COR-L47 (cell line): Measurements from ENCODE around the gene DNAH12.
"Not testable (repeated sequence)": the region's sequence is repeated elsewhere in the genome, so short reads cannot be mapped to it uniquely, and the experiment has no call there.

ENCODE experiments used
- DNase-seq: peaks from one replicate; lab custom pipeline; 2025; lab: John Stamatoyannopoulos, UW

DNAH12 gene

DNA sequence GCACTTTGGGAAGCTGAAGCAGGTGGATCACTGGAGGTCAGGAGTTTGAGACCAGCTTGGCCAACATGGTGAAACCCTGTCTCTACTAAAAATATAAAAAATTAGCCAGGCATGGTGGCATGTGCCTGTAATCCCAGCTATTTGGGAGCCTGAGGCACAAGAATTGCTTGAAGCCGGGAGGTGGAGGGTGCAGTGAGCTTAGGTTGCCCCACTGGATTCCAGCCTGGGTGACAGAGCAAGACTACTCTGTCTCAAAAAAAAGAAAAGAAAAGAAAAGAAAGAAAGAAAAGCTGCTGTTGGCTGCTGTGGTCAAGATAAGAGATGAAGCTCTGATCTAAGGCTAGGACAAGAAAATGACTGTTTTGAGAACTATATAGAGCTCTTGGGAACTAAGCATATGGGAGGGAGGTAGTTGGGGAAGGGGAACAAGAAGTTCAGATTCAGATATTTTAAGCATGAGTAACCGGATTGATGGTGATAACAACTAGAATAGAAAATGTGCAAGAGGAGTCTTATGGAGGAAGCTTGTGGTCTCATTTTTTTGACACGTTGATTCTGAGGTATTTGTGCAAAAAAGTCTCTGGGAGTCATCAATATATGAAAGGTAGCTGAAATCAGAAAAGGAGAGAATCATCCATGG is 25.7 kb downstream of the DNAH12 start:
- DNase-seq: no peak

DNA sequence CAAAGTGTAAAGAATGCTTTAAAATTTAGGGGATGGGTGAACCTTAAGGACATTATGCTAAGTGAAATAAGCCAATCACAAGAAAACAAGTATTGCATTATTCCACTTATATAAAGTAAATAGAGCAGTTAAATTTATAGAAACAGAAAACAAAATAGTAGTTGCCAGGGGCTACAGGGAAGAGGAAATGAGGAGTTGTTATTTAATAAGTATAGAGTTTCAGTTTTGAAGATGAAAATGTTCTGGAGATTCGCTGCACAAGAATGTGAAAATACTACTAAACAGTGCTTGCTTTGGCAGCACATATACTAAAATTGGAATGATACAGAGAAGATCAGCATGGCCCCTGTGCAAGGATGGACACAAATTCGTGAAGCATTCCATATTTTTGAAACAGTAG is 32.0 kb downstream of the DNAH12 start:
- DNase-seq: no peak

DNA sequence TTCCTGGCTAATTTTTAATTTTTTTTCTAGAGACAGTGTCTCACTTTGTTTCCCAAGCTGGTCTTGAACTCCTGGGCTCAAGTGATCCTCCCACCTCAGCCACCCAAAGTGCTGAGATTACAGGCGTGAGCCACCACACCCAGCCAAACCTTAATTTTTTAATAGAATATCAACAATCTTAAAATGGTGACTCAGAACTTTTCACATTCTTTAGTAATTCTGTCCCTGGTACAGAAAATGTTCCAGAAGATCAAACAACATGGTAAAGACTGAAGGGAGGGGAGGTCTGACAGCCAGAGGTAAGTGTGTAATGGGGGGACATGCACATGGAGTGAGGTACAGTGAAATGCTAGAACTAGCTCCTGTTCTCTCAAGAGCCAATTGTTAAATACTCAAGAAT is 38.2 kb downstream of the DNAH12 start:
- DNase-seq: no peak

DNA sequence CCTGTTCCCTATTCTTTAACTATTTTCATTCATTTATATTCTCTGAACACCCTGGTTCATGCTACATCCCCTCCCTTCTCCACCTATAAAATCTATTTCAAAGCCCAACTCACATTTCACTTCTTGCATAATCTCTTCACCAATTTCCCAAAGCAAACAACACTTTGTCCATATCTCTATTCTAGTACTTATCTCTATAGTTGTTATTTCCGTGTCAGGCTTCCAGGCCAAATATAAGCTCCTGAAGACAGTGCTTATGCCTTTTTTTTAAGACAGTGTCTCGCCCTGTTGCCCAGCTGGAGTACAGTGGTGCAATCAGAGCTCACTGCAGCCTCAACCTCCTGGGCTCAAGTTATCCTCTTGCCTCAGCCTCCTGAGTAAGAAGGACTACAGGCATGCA is 43.6 kb downstream of the DNAH12 start:
- DNase-seq: no peak

DNA sequence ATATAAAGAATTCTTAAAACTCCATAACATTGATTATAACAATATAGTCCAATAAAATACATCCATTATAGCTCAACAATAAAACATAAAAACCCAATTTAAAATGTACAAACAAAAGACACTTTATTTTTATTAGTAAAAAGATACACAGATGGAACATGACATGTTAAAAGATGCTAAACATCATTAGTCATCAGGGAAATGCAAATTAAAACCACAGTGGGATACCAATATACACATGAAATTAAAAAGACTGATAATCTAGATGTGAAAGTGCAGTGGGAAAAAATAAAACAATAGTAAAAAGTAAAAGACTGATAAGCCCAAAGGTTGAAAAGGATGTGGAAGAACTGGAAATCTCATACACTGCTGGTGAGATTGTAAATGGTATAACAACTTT is 46.2 kb downstream of the DNAH12 start:
- no peak for DNase-seq

DNA sequence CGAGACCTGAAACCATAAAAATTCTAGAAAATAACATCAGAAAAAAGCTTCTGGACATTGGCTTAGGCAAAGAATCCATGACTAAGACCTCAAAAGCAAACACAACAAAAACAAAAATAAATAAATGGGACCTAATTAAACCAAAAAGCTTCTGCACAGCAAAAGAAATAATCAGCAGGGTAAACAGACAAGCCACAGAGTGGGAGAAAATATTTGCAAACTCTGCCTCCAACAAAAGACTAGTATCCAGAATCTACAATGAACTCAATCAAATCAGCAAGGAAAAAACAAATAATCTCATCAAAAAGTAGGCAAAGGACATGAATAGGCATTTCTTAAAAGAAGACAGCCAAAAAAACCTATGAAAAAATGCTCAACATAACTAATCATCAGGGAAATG is 59.6 kb downstream of the DNAH12 start:
- DNase-seq: no peak

DNA sequence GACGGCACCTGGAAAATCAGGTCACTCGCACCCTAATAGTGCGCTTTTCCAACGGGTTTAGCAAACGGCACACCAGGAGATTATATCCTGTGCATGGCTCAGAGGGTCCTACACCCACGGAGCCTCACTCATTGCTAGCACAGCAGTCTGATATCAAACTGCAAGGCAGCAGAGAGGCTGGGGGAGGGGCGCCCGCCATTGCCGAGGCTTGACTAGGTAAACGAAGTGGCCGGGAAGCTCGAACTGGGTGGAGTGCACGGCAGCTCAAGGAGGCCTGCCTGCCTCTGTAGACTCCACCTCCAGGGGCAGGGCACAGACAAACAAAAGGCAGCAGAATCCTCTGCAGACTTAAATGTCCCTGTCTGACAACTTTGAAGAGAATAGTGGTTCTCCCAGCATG is 67.0 kb downstream of the DNAH12 start:
- DNase-seq: not testable (repeated sequence)

DNA sequence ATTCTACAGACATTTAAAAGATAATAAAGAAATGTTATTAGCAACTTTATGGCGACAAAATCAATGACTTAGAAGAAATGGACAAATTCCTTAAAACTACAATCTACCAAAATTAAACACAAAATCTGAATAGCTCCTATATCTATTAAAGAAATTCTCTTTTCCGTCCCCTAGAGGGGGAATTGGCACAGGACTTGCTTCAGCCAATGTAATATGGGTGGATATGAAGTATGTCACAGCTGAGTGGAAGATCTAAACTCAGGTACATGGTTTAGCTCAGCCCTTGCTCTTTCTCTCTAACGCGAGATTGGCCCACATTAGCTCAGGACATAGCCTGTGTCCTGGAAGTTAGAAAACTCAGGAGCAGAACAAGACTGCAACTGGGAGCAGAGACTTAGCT is 79.3 kb downstream of the DNAH12 start:
- no peak for DNase-seq

DNA sequence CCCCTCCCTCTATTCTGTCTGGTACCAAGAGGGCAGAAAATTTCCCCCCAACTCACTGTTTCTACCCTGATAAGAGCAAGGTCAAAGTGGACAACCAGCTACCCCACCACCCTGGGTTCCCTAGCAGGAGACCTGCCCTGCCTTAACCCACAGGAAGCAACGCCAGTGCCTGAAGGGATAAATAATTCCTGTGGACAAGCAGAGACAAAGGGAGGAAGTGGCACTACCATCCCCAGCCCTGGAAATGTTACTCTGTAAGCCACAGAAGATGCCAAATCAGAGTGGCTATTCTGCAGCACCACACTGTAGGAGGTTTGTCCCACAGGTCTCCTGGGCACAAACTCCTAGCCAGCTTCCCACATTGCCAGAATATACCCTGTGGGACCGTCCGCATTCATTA is 80.1 kb downstream of the DNAH12 start:
- no peak for DNase-seq

DNA sequence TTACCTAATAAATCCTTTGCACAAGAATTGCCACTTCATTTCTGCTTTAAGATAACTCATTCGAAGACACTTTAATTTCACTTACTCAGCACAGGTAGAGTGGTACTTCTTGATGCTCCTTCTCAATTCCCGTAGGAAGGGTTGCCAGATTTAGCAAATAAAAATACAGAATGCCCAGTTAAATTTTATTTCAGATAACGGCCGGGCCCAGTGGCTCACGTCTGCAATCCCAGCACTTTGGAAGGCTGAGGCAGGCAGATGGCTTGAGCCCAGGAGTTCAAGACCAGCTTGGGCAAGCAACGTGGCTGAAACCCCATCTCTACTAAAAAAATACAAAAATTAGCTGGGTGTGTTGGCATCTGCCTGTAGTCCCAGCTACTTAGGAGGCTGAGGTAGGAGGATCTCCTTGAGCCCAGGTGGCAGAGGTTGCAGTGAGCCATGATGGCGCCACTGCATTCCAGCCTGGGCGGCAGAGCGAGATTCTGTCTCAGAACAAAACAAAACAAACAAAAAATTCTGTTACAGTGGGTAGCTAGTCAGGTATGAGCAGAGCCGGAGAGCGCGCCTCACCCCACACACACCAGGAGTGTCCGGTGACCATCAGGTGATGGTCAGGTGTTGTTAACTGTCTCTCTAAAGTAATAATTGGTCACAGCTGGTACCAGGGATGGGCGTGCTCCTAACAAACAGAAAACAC is 92.8 kb downstream of the DNAH12 start:
- DNase-seq: no peak

DNA sequence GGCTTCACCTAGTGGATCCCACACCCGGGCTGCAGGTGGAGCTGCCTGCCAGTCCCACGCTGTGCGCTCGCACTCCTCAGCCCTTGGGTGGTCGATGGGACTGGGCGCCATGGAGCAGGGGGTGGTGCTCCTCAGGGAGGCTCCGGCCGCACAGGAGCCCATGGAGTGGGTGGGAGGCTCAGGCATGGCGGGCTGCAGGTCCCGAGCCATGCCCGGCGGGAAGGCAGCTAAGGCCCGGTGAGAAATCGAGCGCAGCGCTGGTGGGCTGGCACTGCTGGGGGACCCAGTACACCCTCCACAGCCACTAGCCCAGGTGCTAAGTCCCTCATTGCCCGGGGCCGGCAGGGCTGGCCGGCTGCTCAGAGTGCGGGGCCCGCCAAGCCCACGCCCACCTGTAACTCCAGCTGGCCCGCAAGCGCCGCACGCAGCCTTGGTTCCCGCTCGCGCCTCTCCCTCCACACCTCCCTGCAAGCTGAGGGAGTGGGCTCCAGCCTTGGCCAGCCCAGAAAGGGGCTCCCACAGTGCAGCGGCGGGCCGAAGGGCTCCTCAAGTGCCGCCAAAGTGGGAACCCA is 94.8 kb downstream of the DNAH12 start:
- not testable (repeated sequence) for DNase-seq

DNA sequence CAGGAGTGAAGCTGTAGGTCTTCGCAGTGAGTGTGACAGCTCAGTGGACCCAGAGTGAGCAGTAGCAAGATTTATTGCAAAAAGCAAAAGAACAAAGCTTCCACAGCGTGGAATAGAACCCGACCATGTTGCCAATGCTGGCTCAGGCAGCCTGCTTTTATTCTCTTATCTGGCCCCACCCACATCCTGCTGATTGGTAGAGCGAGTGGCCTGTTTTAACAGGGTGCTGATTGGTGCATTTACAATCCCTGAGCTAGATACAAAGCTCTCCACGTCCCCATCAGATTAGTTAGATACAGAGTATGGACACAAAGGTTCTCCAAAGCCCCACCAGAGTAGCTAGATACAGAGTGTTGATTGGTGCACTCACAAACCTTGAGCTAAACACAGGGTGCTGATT is 95.7 kb downstream of the DNAH12 start:
- not testable (repeated sequence) for DNase-seq

DNA sequence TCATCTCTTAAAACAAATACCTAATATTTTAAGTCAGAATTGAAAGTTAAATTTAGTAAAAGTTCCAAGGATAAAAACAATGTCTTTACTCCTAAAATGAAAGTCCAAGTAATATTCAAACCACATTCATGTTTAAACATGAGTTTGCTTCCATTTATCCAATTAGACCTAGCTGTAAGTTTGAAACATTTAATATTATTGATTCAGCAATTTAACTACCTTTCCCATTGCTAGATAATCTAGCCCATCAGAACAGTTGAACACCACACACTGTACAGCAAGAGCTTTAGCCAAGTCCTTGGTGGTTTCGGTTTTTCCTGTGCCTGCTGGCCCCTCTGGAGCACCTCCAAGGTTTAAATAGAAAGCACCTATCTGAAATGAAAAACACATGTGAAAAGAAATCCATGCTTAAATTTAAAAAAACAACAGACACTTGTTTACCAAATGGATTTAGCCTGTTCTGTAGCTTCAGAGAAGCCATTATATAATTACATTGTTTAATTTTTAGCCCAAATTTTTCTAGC is 97.8 kb downstream of the DNAH12 start:
- no peak for DNase-seq

DNA sequence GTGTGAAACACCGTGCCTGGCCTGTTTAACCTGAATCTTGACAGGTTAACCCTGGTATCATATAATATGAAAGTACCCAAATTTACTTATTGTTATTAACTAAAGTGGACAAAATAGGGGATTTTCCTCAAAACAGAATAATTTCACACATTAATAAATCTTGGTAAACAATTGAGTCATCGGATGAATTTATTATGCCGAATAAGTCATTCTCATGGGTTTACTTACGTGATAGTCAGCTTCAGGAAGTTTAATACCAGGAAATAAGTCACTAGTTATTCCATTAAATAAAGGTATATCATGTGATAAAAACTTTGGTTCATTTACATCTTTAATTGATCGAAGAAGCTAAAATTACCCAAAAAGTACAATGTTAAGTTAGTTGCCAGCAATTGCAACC is 99.7 kb downstream of the DNAH12 start:
- no peak for DNase-seq

DNA sequence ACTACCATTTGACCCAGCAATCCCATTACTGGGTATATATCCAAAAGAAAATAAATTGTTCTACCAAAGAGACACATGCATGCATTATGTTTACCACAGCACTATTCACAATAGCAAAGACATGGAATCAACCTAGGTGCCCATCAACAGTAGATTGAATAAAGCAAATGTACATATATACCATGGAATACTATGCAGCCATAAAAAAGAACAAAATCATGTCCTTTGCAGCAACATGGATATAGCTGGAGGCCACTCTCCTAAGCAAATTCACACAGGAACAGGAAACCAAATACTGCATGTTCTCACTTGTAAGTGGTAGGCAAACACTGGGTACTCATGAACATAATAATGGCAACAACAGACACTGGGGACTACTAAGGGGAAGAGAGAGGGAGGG is 104.0 kb downstream of the DNAH12 start:
- DNase-seq: not testable (repeated sequence)

DNA sequence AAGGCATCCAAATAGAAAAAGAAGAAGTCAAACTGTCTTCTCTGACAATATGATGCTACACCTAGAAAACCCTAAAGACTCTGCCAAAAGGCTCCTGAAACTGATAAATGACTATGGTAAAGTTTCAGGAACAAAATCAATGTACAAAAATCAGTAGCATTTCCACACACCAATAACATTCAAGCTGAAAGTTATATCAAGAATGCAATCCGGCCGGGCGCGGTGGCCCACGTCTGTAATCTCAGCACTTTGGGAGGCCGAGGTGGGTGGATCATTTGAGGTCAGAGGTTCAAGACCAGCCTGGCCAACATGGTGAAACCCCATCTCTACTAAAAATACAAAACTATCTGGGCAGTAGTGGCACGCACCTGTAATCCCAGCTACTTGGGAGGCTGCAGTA is 105.7 kb downstream of the DNAH12 start:
- not testable (repeated sequence) for DNase-seq

DNA sequence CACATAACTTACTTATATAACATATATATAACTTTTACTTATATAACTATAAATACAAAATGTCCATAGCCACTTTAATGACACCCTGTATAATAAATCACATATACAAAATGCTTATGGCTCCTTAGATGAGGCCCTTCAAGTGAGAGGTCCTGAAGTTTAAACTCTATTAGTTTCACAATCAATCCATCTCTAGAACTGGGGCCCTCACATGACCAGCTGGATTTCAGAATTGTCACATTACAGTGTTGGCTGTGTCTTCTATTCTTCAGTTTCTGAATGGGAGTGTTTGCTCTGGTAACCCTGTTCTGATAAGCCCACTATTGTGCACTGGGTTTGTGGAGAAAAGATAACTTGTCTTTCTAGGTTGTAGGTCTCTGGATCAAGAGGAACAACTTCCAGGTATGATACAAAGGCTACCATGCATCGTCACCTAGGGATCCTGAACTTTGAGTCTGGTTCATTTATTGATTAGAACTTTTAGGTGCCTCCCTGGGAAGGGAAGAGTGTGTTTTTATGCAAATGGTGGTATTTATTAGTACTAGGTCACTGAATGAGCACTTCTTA is 107.9 kb downstream of the DNAH12 start:
- no peak for DNase-seq

DNA sequence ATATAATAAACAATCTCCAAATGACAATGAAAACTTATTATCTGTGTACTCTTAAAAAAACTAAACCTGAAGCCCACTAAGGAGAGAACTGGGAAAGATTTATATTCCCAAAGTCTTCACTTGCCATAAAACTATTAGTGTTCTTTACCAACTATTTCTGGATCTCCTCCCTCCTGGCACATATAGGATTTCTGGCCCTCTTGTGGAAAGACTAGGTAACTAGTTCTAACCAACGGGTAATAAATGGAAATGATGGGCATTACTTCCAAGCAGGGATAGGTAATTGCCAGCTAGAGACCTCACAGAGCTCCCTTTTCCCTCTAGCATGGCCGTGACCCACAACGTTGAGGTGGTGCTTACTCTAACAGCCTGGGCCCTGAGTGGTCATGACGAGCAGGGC is 110.1 kb downstream of the DNAH12 start:
- DNase-seq: peak; percentile 22

DNA sequence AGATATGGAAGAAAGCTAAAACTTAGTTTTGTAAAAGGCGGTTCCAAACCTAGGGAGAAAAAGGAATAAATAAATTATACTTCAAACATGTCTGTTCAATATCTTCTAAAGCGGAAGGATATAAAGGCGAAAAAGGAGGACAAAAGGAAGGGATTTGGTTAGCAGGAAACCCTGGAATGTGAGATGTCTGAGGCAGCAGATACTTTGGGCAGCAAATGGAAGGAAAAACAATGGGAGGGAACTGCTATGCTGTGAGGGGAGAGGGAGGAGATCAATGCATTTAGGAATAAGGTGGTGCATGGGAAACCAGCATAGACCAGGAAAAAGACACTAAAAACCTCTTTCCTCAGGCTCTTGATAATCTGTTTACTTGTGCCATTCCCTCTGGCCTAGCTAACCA is 120.8 kb downstream of the DNAH12 start:
- no peak for DNase-seq

DNA sequence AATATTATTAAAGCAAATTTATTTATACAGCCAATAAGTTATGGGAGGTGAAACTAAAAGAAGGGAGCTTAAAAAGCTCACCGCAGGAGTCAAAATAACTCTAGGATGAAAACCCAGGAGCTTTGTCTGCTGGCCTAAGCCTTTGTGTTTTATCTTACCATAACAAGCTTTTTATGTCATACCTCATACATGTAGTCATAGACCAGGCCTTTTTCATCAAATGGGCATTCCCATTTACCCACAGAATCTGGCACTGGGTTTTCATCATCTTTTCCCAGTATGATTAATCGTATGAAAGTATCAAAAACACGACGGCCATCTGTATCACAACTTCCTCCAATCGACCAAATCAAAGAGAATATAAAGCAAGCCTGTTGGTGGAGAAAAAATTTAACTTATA is 122.8 kb downstream of the DNAH12 start:
- no peak for DNase-seq

DNA sequence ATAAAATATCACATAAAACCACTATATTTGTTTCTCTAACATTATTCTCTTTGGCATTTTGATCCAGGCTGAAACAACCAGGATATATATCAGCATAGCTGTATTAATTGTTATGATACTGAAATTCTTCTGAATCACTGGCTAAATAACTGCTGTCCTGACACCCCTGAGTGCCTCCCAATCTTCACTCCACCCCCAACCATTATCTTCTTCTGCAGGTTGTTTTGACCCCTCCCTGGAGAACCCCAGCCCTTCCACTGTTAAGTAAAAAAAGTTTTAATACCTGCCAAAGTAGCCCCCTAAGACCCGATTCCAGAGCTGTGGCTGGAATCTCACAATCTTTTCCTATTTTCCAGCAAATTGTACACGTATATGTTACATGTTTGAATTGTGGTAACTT is 124.1 kb downstream of the DNAH12 start:
- no peak for DNase-seq

DNA sequence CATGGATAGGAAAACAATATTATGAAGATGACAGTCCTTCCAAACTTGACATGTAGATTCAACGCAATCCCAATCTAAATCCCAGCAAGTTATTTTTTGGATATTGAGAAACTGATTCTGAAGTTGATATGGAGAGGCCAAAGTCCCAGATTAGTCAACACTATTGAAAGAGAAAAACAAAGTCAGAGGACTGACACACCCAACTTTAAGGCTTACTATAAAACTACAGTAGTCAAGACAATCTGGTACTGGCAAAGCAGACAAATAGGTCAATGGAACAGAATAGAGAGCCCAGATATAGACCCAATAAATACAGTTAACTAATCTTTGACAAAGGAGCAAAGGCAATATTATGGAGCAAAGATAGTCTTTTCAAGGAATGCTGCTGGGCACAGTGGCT is 132.4 kb downstream of the DNAH12 start:
- no peak for DNase-seq

DNA sequence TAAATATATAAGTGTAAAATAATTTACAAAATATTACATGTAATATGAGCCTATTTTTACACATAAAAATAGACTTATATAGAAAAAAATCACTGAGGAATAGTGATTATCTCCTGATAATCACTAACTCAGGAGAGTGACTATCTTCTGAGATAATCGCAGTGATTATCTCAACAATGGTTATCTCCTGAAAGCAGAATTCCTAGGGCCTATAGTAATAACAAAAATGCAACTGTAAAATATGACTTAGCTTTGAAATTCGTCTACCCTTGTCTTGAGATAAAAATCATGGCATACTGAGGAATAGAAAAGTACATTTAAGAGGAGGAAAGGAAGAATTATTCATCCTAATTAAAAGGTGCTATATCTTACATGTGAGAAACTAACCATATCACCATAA is 134.7 kb downstream of the DNAH12 start:
- no peak for DNase-seq
